NCI-H2196 treated with DMSO at 0.1 percent for 48 hours (cell line): ENCODE results near the gene BBIP1.
A peak's percentile ranks its signal among the peaks of the same experiment; 100 is the strongest.

Source experiments
- DNase-seq: peaks from one replicate; lab custom pipeline; 2025; ENCODE audit not compliant: unreplicated experiment; lab: John Stamatoyannopoulos, UW

The BBIP1 gene

DNA sequence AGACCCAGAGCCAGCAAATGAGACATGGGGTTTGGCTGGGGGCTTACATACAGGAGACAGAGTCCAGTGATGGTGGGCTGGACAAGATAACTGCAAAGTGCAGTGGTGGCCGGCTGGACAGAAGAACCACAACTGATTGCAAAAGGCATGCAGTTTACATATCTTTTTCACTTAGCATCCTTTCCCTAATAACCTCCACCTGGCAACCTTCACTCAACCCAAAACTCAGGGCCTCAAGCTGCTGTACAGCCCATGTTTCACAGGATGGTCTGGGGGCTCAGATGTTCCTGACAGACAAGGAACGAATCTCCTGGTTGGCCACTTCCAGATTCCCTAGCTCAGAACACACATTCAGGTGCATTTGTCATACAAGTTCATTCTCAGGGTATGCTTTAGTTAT, 55.0 kb downstream of the BBIP1 start:
- DNase-seq = no peak

DNA sequence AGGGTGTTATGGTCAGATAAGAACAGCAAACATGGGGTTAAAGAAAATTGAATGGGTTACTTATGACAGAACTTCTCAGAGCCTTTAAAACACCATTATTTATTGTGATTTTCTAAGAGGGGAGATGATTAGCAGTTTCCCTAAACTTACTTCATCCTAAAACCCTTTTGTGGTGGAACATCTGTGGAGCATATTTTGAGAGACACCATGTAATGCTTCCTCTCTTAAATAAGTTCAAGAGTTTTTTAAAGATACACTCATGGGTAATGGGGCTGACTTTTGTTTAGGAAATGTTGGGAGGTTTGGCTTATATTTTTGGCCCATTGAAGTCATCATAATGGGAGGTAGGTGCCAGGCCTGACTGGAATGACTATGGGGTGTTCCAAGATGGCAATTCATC, 55.6 kb downstream of the BBIP1 start:
- no peak for DNase-seq

DNA sequence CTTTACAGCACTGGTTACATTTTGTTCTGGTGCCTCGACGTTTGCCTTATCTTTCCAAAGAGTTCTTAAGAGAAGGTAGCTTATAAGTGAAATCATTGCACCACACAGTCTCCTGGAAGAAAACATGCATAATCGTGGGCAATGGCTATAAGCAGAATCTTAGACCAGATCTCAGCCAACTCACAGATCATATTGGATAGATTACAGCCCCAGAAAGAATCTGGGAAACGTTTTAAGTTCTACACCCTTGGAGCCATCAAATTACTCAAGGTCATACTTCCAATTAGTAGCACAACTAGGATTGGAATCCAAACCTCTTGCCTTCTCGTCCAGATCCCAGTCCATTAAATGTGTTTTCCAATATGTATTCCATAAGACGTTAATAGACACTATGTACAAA, 56.0 kb downstream of the BBIP1 start:
- DNase-seq = no peak

DNA sequence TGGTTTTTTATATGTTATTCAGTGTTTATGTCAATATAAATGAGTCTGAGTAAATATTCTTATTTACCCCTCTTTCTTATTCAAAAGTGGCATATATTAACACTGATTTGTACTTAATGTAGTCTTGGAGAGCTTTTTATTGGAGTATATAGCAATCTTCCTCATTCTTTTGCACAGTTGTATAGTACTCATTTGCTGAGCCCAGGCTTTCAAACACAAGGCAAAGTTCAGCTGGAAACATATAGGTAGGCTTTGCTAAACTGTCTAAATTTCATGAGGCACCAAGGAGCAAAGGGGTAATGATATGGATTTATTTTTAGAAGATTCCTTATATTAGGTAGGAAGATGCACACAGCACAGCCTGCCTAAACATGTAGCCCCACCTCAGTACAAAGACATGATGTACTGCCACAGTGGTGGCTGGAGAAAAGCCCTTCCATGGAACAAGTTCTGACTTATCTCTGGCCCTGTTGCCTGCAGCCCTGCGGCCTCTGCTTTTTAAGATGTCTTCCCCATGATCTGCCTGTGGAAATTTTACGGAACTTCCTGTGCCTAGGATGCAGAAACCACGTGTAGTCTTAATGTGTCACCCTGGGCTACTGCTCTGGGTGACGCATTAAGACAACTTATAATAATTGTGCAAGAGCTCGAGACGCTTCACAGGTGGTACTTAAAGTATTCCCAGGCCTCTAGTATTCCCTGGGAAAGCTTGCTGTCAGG, 56.9 kb downstream of the BBIP1 start:
- DNase-seq = no peak

DNA sequence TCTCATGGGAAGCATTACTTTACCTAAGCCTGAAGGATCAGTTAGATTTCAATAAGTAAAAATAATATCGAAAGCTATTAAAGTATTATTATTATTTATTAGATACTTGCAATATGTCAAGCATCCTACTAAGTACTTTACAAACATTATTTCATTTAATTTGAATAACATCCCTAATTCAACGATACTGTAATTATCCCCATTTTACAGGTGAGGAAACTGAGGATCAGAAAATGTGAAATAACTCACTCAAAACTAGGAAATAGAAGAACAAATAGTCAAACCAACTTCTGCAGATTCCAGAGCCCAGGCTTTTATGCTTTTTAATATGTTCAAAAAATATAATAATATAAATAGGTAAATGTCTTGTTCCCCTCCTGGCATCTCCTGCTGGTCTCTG, 57.5 kb downstream of the BBIP1 start:
- no peak for DNase-seq

DNA sequence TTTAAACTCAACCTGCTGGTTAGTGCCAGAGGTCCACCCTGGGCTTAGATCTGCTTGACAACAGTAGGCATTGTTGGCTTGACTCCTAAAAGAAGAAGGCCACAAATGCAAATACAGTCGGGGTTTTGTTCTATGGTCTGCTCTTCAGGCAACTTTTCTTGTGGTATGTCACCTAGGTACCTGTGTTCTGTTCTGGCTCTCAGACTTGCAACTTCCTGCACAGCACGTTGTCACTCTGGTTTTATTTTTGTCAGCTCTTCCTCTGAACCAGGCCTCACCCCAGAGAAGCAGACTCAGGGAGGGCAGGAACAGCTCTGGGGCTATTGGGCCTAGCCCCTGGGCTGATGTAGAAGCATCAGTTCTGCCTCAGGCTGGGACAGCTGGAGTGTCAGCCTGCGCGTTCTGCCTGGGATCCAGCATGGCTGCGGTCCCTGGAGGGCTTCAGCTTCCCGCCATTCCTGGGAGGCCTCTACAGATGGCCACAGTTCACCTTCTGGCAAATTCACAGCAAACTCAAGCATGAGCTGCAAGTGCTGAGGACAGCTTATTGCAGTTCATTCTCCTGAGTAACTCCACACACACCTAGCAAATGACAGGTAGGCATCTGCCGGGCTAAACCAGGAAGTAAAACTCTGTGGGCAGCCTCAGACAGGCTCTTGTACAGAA, 58.3 kb downstream of the BBIP1 start:
- no peak for DNase-seq

DNA sequence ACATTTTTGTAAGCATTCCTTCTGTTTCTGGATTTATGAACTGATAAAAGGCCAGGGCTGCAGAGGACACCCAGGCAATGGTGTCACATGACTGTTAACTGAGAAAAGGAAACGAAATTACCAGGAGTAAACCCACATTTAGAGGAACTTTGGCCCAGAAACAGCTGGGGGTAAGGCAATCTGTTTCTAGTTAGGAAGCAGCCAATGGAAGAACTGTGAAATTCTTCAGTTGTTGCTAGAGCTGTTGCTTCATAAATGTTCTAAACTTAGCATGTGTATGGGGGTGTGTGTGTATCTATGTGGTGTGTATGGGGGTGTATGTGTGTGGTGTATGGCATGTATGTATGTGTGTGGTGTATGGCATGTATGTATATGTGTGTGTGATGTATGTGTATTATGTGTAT, 59.0 kb downstream of the BBIP1 start:
- DNase-seq = no peak

DNA sequence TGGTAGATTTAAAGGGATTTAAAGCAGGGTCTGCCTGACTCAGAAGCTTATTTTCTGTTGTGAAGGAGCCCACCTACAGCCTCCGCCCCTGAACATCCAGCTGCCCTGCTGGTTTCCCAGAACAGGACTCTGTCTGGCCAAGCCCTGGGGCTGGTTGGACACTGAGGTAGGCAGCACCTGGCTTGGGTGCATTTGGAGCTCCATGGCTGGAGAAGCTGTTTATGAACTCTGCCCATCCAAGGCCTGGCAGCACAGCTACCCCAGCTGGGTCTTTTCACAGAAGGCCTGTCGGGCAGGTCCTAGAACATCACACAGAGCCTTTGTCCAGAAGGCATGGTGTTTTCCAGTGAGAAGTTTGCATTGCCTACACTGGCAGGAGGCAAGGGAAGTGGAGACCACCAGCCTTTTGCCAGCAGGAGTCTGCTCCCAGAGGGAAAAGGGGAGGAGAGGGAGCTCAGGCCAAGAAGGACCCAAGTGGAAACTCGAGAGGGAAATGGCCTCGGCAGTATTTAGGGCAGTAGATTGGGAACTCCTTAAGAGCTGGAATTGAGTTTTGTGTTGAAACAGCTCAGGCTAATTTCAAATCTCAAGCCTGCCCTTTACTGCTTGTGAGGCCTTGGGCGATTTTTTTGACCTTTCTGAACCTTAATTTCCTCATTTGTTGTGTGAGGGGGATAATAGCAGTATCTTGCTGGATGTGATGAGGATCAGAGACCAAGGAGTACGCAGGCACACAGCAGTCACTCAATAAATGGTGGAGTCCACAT, 59.6 kb downstream of the BBIP1 start:
- no peak for DNase-seq

DNA sequence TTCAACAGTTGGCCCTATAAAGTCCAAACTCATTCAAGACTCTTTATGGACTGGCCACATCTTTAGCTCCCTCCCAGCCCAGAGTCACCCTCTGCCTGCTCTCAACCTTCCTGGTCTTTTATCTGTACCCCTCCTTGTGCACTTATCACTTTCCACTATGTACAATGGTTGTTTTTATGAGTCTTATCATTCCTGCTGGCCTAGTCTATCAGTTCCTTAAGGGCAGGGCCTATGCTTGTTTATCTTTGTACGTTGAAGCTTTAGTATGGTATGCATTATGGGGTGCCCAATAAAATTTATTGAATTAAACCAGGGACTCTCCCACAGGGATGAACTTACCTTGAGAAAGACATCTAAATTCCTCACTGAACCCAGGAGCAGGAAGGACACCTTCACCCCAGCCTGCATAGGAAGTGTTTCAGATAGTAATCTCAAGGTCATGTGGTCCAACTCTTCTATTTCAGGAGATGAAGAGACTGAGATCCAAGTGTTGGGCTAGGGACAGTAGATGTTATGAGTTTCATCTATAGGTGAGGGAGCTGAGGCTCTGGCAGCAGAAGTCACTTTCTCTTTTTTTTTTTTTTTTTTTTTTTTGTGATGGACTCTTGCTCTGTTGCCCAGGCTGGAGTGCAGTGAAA, 60.6 kb downstream of the BBIP1 start:
- DNase-seq = no peak

DNA sequence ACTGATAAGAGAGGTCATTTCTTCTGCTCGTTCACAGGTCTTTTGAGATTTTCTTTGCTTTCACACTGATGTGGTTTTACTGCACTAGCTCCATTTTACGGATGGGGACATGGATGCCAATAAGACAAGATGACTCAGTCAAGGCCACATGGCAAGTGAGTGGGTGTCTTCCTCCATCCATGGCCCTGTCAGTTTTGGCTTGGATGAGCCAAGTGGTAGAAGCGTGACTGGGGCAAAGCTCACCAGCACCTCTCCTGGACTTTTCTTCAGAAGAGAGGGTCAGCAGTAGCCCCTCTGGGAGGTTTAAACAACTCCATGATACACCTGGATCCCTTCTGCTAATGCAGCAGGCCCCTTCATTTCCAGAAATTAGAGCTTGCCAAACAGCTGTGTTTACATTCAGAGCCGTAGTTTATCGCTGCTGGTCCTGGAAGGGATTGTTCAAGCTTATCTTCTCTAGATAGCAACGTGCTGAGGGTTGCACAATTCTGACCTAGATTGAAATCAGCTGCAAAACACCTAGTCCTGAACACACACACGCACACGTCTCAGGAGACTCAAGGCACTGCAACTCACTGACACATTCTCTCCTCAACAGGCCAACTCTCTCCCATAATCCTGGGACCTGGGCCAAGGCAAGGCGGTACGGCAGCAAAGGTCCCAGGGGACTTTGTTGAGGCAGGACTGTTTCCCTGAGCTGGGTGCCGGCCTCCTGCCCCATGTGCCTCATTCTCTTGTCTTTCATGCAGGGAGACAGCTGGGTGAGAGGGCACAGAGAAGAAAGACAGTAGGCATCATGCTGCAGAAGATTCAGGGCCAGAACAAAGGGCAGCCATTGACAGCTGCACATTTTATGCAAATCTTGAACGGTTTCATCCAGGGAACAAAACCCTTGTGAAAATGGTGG, 61.5 kb downstream of the BBIP1 start:
- peak; percentile 25 for DNase-seq

DNA sequence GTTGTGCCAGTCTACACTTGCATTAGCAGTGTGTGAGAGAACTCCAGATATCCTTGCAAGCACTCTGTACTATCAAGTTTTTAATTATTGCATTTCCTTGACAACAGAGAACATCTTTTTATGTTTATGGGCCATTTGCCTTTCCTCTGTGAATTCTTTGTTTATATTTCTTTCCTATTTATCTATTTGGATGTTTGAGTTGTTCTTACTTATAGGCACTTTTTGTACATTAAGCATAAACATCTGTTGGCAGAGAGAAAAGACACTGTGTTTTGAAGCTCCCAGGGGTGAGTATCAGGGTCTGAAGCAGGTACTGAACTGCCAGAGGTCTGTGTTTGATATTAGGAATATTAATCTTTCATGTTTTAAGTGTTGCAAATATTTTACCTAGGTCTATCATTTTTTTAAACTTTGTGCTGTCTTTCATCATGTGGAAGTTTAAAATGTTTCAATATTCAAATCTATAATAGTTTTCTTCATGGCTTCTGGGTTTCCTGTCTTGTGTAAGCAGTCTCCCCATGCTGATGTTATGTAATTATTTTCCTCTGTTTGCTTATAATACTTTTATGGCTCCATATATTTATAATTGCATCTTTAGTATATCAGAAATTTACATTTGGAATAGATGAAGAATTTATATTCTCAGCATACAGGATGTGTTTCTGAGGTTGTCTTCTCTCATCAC, 64.9 kb downstream of the BBIP1 start:
- DNase-seq = no peak

DNA sequence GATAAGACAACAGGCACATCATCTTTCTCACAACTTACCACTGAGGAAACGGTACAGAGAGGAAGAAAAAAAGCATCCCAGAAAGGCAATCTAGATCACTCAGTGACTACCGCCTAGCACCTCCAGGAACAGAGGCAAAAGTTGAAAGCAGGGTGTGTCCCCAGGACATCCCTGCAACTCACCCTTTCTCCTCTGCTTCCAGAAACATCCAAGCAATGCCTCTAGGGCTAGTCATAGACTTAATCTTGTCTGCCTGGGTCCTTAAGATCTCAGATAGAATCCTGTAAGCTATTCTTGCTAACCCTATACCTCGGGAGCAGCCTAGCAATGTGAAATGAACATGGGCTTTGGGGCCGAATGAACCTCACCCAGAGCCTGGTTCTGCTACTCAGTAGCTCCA, 66.0 kb downstream of the BBIP1 start:
- no peak for DNase-seq

DNA sequence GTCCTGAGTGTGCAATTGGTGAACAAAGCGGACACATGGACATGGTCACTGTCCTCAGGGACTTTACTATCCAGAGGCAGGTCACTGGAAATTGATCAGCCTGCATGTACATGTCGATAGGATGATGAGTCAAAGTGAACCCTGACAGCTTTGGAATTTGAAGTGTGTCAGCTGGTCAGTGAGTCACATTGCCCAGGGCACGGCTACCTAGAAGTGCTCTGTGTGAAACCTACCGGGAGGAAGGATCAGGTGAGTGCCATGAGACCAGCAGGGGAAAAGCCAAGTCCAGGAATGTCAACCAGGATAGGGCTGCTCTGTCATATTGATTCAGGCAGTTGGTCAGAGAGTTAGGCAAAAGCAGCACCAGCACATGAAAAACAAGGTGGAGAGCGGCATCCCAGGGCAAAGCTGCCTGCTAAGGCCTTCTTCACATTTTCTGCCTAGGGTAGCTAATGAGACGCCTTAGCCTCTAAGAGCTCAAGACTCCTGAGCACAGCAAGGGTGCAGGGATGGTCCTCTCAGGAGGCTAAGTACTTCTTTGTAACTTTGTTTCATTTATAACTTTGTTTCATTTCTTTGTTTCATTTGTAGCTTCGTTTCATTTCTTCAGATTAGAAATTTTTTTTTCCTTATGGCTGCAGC, 66.6 kb downstream of the BBIP1 start:
- no peak for DNase-seq

DNA sequence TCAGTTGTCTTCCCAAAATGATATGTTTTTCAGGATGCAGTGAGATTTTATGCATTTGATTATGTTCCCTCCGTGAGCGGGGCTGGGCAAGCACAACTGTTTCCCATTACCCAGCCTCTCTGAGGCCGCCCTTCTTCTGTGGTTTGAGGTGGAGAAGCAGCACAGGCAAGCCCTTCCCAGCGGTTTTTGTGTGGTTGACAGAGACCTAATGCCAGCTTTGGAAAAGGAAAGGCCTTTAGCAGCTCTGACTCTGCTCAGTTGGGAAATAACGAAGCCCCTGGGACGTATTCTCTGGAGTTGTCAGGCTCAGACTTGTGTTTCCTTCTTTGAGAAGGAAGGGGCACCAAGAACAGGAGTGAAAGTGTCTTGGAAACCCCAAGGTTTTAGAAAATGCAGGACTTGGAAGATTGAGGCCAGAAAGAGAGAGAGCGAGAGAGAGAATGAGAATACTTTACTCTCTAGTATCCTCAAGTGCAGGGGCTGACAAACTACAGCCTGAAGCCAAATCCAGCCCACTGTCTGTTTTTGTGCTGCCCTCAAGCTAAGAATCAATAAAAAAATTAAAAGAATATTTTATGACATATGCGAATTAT, 67.9 kb downstream of the BBIP1 start:
- no peak for DNase-seq

DNA sequence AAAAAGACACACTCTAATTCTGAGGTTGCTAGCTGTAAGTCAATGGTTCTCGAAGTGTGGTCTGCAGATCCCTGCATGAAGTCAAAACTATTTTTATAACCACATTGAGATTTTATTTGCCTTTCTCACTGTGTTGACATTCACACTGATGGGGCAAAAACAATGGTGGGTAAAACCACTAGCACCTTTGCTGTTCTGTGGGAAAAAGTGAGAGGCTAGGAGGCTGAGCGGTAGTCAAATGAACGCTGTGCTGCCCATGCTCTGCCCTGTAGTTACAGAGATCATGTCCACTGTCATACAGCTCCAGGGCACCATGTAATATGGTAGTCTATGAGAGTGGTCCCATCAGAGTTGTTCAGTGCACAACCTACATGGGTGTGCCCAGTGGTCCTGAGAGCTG, 68.9 kb downstream of the BBIP1 start:
- DNase-seq = no peak
